ENCODE measurements around the gene PCDHB8.
"Not testable (repeated sequence)": the region's sequence is repeated elsewhere in the genome, so short reads cannot be mapped to it uniquely, and the experiment has no call there.

PCDHB8 gene

DNA sequence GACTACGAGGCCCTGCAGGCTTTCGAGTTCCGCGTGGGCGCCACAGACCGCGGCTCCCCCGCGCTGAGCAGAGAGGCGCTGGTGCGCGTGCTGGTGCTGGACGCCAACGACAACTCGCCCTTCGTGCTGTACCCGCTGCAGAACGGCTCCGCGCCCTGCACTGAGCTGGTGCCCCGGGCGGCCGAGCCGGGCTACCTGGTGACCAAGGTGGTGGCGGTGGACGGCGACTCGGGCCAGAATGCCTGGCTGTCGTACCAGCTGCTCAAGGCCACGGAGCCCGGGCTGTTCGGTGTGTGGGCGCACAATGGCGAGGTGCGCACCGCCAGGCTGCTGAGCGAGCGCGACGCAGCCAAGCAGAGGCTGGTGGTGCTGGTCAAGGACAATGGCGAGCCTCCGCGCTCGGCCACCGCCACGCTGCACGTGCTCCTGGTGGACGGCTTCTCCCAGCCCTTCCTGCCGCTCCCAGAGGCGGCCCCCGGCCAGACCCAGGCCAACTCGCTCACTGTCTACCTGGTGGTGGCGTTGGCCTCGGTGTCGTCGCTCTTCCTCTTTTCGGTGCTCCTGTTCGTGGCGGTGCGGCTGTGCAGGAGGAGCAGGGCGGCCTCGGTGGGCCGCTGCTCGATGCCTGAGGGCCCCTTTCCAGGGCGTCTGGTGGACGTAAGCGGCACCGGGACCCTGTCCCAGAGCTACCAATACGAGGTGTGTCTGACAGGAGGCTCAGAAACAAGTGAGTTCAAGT lies 6.7 kb downstream of the PCDHB8 start:
- DNase-seq, result not testable (repeated sequence)

DNA sequence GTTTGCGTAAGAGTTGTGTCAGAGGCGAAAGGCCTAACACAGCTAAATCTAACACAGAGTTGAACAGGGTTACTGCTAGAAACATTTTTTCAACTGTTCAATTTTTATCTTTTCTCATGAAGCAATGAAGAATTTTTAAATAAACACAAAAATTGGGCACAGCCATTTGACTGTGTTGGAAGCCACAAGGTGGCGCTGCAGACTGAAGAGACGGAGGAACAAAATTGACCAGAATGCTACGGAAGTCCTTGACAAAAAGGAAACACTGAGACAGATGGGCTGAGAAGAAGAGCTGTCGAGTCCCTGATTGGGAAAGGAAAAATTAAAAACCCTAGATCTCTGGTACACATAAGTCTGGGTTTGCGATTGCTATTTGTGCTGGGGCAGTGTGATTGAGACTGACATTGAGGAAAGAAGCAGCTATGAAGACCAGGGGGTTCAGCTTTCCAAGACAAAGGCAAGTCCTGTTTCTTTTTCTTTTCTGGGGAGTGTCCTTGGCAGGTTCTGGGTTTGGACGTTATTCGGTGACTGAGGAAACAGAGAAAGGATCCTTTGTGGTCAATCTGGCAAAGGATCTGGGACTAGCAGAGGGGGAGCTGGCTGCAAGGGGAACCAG lies 9.4 kb downstream of the PCDHB8 start, which contains the start of gene PCDHB9:
PCDHB9 (plus strand) TSS at position 265 of the 616 bp plus-strand sequence; CDS start at position 423, 158 bp downstream.
- DNase-seq, result peak in 2 of 56 donors; percentile 12 to 23

DNA sequence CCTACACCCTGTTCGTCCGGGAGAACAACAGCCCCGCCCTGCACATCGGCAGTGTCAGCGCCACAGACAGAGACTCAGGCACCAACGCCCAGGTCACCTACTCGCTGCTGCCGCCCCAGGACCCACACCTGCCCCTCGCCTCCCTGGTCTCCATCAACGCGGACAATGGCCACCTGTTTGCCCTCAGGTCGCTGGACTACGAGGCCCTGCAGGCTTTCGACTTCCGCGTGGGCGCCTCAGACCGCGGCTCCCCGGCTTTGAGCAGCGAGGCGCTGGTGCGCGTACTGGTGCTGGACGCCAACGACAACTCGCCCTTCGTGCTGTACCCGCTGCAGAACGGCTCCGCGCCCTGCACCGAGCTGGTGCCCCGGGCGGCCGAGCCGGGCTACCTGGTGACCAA lies 11.1 kb downstream of the PCDHB8 start:
- DNase-seq, result not testable (repeated sequence)

DNA sequence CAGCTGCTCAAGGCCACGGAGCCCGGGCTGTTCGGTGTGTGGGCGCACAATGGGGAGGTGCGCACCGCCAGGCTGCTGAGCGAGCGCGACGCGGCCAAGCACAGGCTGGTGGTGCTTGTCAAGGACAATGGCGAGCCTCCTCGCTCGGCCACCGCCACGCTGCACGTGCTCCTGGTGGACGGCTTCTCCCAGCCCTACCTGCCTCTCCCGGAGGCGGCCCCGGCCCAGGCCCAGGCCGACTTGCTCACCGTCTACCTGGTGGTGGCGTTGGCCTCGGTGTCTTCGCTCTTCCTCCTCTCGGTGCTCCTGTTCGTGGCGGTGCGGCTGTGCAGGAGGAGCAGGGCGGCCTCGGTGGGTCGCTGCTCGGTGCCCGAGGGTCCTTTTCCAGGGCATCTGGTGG lies 11.5 kb downstream of the PCDHB8 start:
- not testable (repeated sequence) for DNase-seq

DNA sequence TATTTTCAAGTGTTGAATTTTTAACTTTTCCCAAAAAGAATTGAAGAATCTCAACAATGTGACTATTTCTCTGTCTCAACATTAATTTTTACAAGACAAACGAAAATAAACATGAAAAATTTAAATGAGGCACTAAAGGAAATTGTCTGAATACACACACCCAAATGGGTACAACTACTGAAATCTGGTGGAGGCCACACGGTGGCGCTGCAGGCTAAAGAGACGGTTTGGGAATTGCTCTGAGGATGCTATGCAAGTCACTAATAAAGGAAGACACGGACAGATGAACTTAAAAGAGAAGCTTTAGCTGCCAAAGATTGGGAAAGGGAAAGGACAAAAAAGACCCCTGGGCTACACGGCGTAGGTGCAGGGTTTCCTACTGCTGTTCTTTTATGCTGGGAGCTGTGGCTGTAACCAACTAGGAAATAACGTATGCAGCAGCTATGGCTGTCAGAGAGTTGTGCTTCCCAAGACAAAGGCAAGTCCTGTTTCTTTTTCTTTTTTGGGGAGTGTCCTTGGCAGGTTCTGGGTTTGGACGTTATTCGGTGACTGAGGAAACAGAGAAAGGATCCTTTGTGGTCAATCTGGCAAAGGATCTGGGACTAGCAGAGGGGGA lies 14.6 kb downstream of the PCDHB8 start, which contains the start of gene PCDHB10:
PCDHB10 (plus strand) TSS at position 244 of the 616 bp plus-strand sequence; CDS start at position 444, 200 bp downstream.
- DNase-seq, result peak in 9 of 56 donors; percentile 2 to 62 (median 24)

DNA sequence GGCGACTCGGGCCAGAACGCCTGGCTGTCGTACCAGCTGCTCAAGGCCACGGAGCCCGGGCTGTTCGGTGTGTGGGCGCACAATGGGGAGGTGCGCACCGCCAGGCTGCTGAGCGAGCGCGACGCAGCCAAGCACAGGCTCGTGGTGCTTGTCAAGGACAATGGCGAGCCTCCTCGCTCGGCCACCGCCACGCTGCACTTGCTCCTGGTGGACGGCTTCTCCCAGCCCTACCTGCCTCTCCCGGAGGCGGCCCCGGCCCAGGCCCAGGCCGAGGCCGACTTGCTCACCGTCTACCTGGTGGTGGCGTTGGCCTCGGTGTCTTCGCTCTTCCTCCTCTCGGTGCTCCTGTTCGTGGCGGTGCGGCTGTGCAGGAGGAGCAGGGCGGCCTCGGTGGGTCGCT lies 16.7 kb downstream of the PCDHB8 start:
- not testable (repeated sequence) for DNase-seq

DNA sequence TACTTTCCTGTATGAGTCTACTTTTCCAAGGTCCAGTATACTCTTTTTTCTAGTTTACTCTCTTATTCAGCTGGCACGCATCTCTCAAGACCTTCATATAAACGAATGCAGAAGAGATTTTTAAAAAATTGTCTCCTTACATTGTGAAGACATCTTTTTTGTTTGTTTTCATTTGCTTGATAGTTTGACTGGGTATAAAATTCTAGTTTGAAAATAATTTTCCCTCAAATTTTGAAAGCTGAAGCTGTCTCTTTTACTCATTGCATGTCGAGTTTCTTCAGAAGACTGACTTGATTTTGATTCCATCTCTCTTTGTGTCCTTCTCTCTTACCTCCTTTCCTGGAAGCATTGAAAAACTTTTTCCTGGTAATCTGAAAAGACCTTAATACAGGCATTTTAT lies 18.8 kb downstream of the PCDHB8 start:
- DNase-seq, result no peak

DNA sequence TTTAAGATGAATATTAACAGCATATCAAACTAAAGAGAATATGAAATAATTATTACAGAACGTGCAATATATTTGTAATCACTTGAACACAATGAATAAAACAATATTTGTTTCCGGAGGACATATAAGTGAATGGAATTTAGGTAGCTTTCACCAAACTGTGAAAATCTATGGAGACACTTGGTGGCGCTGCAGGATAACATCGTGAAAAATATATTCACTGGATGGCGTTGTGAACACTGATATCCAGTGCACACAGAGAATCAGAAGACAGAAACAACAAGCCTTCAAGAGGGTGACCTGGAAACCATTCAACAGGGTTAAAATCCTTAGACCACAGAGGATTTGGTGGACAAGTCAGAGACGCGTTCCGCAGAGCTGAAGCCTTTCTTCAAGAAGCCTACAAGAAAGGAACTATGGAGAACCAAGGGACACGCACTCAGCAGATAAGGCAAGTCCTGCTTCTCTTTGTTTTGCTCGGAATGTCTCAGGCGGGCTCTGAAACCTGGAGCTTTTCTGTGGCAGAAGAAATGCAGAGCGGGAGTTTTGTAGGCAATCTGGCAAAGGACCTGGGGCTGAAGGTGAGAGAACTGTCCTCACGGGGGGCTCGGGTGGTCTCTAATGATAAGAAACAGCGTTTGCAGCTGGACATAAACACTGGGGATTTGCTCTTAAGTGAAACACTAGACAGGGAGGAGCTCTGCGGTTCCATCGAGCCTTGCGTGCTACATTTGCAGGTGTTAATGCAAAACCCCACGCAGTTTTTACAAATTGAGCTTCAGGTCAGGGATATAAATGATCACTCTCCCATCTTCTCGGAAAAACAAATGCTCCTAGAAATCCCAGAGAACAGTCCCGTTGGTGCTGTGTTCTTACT lies 22.0 kb downstream of the PCDHB8 start, which contains the start of gene PCDHB11:
PCDHB11 (plus strand) TSS at position 269 of the 877 bp plus-strand sequence; CDS start at position 417, 148 bp downstream.
- no peak for DNase-seq

DNA sequence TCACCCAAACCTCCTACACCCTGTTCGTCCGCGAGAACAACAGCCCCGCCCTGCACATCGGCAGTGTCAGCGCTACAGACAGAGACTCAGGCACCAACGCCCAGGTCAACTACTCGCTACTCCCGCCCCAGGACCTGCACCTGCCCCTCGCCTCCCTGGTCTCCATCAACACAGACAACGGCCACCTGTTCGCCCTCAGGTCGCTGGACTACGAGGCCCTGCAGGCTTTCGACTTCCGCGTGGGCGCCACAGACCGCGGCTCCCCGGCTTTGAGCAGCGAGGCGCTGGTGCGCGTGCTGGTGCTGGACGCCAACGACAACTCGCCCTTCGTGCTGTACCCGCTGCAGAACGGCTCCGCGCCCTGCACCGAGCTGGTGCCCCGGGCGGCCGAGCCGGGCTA lies 23.5 kb downstream of the PCDHB8 start:
- DNase-seq, result not testable (repeated sequence)

DNA sequence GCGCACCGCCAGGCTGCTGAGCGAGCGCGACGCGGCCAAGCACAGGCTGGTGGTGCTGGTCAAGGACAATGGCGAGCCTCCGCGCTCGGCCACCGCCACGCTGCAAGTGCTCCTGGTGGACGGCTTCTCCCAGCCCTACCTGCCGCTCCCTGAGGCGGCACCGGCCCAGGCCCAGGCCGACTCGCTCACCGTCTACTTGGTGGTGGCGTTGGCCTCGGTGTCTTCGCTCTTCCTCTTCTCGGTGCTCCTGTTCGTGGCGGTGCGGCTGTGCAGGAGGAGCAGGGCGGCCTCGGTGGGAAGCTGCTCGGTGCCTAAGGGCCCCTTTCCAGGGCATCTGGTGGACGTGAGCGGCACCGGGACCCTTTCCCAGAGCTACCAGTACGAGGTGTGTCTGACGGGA lies 24.1 kb downstream of the PCDHB8 start:
- DNase-seq, result not testable (repeated sequence)

DNA sequence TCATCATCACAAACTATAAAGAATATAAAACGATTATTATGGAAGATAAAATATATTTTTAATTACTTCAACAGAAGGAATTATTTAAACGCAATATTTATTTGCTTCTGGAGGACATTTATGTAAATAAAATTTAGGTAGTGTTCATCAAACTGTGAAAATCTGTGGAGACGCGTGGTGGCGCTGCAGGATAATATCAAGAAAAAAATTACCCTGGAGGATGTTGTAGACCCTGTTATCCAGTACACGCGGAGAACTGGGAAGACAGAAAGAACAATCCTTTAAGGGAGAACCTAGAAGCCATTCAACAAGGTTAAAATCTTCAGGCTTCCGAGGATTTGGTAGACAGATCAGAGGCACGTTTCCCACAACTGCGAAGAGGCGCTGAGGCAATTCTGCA lies 30.9 kb downstream of the PCDHB8 start, which contains the start of gene PCDHB12:
PCDHB12 (plus strand) TSS at position 242 of the 400 bp plus-strand sequence. CDS start 189 bp downstream, outside the sequence.
- DNase-seq, result peak in 2 of 56 donors; percentile 16 to 23

DNA sequence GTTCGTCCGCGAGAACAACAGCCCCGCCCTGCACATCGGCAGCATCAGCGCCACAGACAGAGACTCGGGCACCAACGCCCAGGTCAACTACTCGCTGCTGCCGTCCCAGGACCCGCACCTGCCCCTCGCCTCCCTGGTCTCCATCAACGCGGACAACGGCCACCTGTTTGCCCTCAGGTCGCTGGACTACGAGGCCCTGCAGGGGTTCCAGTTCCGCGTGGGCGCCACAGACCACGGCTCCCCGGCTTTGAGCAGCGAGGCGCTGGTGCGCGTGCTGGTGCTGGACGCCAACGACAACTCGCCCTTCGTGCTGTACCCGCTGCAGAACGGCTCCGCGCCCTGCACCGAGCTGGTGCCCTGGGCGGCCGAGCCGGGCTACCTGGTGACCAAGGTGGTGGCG lies 32.7 kb downstream of the PCDHB8 start:
- DNase-seq, result not testable (repeated sequence)

DNA sequence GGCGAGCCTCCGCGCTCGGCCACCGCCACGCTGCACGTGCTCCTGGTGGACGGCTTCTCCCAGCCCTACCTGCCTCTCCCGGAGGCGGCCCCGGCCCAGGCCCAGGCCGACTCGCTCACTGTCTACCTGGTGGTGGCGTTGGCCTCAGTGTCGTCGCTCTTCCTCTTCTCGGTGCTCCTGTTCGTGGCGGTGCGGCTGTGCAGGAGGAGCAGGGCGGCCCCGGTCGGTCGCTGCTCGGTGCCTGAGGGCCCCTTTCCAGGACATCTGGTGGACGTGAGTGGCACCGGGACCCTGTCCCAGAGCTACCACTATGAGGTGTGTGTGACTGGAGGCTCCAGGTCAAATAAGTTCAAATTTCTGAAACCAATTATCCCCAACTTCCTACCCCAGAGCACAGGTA lies 33.3 kb downstream of the PCDHB8 start:
- not testable (repeated sequence) for DNase-seq

DNA sequence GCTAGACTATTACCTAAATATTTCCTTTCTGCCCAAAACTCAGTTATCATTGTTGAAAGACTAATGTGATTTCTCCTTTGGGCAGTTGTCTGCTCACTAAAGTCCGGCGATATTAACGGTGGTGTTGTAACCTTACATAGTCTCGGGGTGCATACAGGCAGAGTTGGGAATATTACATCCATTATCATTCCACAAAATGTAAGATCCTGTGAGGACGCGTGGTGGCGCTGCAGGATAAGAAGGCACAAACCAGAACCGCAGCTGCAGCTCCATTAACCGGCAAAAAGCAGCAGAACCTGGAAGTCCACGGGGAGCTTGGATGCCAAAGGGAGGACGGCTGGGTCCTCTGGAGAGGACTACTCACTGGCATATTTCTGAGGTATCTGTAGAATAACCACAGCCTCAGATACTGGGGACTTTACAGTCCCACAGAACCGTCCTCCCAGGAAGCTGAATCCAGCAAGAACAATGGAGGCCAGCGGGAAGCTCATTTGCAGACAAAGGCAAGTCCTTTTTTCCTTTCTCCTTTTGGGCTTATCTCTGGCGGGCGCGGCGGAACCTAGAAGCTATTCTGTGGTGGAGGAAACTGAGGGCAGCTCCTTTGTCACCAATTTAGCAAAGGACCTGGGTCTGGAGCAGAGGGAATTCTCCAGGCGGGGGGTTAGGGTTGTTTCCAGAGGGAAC lies 36.2 kb downstream of the PCDHB8 start, which contains the start of gene PCDHB13:
PCDHB13 (plus strand) TSS at position 264 of the 684 bp plus-strand sequence; CDS start at position 469, 205 bp downstream.
- DNase-seq, result peak in 10 of 56 donors; percentile 4 to 40 (median 10)

DNA sequence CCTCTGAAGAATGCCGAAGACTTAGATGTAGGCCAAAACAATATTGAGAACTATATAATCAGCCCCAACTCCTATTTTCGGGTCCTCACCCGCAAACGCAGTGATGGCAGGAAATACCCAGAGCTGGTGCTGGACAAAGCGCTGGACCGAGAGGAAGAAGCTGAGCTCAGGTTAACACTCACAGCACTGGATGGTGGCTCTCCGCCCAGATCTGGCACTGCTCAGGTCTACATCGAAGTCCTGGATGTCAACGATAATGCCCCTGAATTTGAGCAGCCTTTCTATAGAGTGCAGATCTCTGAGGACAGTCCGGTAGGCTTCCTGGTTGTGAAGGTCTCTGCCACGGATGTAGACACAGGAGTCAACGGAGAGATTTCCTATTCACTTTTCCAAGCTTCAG lies 37.0 kb downstream of the PCDHB8 start:
- DNase-seq, result not testable (repeated sequence)

DNA sequence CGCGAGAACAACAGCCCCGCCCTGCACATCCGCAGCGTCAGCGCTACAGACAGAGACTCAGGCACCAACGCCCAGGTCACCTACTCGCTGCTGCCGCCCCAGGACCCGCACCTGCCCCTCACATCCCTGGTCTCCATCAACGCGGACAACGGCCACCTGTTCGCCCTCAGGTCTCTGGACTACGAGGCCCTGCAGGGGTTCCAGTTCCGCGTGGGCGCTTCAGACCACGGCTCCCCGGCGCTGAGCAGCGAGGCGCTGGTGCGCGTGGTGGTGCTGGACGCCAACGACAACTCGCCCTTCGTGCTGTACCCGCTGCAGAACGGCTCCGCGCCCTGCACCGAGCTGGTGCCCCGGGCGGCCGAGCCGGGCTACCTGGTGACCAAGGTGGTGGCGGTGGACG lies 37.9 kb downstream of the PCDHB8 start:
- not testable (repeated sequence) for DNase-seq

DNA sequence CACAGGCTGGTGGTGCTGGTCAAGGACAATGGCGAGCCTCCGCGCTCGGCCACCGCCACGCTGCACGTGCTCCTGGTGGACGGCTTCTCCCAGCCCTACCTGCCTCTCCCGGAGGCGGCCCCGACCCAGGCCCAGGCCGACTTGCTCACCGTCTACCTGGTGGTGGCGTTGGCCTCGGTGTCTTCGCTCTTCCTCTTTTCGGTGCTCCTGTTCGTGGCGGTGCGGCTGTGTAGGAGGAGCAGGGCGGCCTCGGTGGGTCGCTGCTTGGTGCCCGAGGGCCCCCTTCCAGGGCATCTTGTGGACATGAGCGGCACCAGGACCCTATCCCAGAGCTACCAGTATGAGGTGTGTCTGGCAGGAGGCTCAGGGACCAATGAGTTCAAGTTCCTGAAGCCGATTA lies 38.4 kb downstream of the PCDHB8 start:
- not testable (repeated sequence) for DNase-seq

DNA sequence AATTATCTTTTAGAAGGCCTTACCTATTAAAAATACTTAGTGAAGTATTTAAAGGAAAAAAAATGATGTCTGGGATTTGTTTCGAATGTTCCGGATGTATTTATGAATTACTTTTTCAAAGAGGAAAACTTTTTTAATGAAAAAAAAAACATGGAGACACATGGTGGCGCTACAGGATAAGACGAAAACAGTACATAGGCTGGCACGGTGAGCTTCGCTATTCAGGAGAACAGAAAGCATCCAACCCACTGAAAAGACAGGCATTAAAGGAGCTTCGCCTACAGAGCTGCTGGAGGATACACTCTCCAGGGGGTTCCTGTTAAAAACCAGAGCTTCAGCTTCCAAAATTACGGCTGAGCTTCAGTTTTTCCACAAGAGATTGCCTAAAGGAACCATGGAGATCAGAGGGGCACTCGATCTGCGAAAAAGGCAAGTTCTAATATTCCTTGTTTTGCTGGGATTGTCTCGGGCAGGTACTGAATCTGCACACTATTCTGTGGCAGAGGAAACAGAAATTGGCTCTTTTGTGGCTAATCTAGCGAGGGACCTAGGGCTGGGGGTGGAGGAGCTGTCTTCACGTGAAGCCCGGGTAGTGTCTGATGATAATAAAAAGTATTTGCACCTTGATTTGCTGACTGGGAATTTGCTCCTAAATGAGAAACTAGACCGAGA lies 45.7 kb downstream of the PCDHB8 start, which contains the start of gene PCDHB14:
PCDHB14 (plus strand) TSS at position 232 of the 672 bp plus-strand sequence; CDS start at position 395, 163 bp downstream.
- DNase-seq, result no peak

DNA sequence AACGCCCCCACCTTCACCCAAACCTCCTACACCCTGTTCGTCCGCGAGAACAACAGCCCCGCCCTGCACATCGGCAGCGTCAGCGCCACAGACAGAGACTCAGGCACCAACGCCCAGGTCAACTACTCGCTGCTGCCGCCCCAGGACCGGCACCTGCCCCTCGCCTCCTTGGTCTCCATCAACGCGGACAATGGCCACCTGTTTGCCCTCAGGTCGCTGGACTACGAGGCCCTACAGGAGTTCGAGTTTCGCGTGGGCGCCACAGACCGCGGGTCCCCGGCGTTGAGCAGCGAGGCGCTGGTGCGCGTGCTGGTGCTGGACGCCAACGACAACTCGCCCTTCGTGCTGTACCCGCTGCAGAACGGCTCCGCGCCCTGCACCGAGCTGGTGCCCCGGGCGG lies 47.3 kb downstream of the PCDHB8 start:
- DNase-seq, result not testable (repeated sequence)

Data from amygdala (tissue), 56 donors.